Inferior parietal cortex (tissue), 1 donor: ENCODE results near the gene ERAS.
"Not testable (repeated sequence)": the region's sequence is repeated elsewhere in the genome, so short reads cannot be mapped to it uniquely, and the experiment has no call there.

Source experiments
- DNase-seq: peaks from one replicate; pipeline ENCODE4 v3.0.0-alpha.2; 2016; ENCODE audit errors: extremely low spot score

Gene ERAS

GRCh38 chrX:48833542-48834138 is 7.3 kb downstream of the ERAS start:
- no peak for DNase-seq

- DNase-seq = no peak
Observed at GRCh38 chrX:48834383-48834709, 8.0 kb downstream of the ERAS start.

- no peak for DNase-seq
Observed at GRCh38 chrX:48835524-48836329, 9.4 kb downstream of the ERAS start, which contains the start of gene PCSK1N. Gene PCSK1N, minus strand, starts transcription at chrX:48835610. Its CDS starts 78 bp downstream, at chrX:48835532.

- no peak for DNase-seq
Observed at GRCh38 chrX:48839686-48840085, 13.4 kb downstream of the ERAS start.

- no peak for DNase-seq
Observed at GRCh38 chrX:48848847-48849246, 22.5 kb downstream of the ERAS start.

GRCh38 chrX:48852857-48853256 is 26.5 kb downstream of the ERAS start:
- DNase-seq = no peak

- not testable (repeated sequence) for DNase-seq
Observed at GRCh38 chrX:48853494-48853893, 27.2 kb downstream of the ERAS start.

- DNase-seq = not testable (repeated sequence)
Observed at GRCh38 chrX:48854121-48854804, 27.9 kb downstream of the ERAS start.

GRCh38 chrX:48854898-48855297 is 28.6 kb downstream of the ERAS start:
- DNase-seq = no peak

- peak; percentile 1 for DNase-seq
Observed at GRCh38 chrX:48864210-48864609, 37.9 kb downstream of the ERAS start.

- DNase-seq = not testable (repeated sequence)
Observed at GRCh38 chrX:48872017-48872416, 45.7 kb downstream of the ERAS start.

GRCh38 chrX:48876944-48877343 is 50.6 kb downstream of the ERAS start:
- not testable (repeated sequence) for DNase-seq
